Measurements from ENCODE around the gene MAP3K9.

Gene MAP3K9

DNA sequence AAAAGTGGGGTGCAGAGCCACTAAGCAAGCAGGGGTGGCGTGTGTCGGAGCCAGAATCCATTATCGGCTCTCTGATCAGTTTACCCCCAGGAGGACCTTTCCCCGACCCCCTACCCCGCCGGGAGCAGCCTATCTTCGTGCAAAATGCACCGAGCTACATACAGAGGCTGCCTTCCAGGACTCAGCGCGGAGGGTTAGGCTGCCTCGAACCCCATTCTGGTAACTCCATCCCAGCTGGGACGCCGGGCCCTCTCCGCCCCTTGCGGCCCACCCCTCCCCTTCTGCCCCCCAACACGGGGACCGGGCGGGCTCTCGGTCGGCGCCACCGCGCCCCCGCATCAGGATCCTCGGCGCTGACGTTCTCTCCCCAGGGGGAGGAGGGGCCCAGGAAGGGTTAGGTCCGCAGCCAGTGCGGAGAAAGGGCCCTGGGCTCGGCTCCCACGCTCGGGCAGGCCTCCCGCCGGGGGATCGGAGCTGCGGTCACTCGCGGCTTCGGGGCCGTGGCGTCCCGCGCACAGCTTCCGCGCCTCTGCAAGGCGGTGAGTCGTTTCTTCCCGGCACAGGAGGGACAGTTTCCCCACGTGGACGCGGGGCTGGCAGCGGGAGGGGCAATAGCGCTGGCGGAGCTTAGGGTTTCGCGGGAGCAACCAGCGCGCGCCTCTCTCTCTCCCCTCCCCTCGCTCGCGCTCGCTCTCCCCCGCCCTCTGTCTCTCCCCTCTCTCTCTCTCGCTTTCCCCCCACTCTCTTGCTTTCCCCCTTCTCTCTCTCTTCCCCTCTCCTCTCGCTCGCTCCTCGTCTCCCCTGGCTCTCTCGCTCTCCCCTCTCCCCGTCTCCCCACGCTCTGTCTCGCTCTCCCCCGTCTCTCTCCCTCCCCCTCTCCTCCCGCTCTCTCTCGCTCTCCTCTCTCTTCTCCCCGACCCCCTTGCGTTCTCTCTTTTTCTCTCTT lies 12.5 kb upstream of the MAP3K9 start:
- no peak for DNase-seq (ENCODE audit: low spot score)

- no peak for DNase-seq (ENCODE audit: low spot score)
These were observed 7.2 kb upstream of the MAP3K9 start for GRCh38 chr14:70816525-70816924.

DNA sequence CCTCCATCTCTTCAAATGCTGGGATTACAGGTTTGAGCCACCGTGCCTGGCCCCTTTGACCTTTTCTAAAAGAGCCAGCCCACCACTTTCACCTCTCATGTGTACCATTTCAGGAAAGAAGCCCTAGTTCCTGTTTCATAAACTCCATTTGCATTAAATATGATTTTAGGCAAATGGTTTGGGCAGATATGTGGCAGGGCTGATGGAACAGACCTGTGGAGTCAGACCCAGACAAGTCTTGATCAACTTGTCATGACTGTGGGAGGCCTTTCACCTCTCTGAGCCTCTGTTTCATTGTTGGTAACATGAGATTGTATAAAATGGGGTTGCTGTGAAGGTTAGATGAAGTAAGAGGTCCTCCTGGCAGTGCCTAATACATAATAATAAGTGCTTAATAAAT lies 5.2 kb upstream of the MAP3K9 start:
- DNase-seq (ENCODE audit: low spot score): no peak

- no peak for DNase-seq (ENCODE audit: low spot score)
These were observed 3.0 kb upstream of the MAP3K9 start for GRCh38 chr14:70812124-70812818.

- DNase-seq (ENCODE audit: low spot score): no peak
These were observed 2.3 kb upstream of the MAP3K9 start for GRCh38 chr14:70811578-70811977.

GRCh38 chr14:70811050-70811449 lies 1.7 kb upstream of the MAP3K9 start:
- no peak for DNase-seq (ENCODE audit: low spot score)

DNA sequence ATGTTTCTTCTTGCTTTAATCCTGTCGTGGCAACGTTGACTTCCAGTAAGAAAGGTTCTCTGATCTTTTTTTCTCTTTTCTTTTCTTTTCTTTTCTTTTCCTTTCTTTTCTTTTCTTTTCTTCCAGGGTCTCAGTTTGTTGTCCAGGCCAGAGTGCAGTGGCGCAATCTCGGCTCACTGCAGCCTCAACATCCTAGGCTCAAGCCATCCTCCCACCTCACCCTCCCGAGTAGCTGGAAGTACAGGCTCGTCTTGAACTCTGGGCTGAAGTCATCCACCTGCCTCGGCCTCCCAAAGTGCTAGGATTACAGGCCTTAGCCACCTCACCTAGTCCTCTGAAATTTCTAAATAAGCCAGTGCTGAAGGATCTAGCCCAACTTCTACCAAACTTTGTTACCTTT lies 1.3 kb upstream of the MAP3K9 start:
- DNase-seq (ENCODE audit: low spot score): no peak

DNA sequence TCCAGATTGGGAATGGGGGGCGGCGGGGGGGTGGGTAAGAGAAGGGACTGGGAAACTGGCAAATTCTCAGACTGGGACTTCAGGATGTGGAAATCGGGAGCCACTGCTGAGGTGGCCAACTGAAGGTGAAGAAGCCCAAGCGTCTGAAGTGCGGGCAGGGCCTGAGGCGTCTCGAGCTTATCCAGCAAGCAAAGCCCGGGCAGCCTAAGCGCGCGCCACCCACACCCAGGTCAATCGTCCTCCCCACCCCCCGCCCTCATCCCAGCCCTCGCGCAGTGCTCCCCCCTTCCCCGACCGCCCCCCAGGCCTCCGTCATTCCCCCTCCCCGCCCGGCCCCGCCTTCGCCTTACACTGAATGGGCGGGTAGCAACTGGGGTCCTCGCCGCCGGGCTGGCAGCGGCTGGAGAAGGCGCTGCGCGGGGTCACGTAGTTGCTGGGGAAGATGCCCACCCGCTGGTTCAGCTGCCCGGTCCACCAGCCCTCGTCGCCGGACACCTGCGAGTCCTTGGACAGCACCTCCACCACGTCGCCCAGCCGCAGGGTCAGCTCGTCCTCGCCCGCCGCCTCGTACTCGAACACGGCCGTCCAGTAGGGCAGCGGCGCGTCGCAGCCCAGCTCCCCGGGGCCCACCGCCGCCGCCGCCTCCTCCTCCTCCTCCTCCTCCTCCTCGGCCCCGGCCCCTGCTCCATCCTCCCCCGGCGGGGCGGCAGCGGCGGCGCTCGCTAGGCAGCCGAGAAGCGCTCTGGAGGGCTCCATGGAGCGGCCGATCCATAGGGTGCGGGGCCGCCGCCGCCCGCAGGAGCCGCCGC lies 693 bp downstream of the MAP3K9 start:
- DNase-seq (ENCODE audit: low spot score): no peak

GRCh38 chr14:70807898-70808415 lies 1.4 kb downstream of the MAP3K9 start:
- no peak for DNase-seq (ENCODE audit: low spot score)

- DNase-seq (ENCODE audit: low spot score): no peak
These were observed 4.7 kb downstream of the MAP3K9 start for GRCh38 chr14:70804556-70805162.

DNA sequence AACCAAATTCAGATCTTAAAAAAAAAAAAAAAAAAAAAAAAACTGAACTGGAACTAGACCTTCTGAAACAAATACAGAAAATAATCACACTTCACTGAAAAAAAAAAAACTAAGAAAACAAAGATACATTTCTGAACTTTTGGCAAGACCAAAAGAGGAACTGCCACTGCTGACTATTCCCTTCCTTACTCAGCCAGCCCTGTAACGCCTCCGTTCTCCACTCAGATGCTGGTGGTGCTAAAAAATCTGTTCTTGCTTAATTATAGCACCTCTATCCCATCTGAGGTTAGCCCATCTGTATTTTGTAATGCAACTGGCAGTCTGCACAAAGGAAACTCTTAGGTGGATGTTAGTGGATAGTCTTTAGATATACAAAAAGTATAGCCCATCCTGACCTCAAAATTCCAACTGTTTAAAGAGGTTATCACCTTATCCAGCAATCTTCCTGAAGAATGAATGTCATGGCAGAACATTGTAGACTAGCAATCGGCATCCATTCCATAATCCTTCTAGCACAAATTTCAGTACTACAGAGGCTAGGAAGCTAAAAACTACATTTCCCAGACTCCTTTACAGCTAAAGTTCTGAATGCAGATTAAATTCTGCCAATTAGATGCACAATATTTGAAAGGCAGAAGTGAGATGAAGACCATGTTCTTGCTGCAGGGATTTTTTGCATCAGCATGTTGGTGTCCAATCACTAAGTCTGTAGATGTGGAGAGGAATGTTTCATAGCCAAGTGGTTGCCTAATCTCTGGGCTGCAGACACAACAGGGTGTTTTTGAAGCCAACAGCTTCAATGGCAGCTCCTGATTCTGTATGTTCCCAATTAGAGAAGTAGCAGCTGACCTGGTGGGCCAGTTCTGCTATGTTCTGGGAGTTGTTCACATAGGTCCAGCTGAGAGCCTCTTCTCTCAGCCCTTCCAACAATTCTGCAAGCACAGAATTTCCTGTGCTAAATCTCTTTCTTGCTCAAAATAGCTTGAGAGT lies 5.7 kb downstream of the MAP3K9 start:
- no peak for DNase-seq (ENCODE audit: low spot score)

GRCh38 chr14:70802379-70802778 lies 6.9 kb downstream of the MAP3K9 start:
- no peak for DNase-seq (ENCODE audit: low spot score)

- DNase-seq (ENCODE audit: low spot score): no peak
These were observed 7.5 kb downstream of the MAP3K9 start for GRCh38 chr14:70801836-70802235.

GRCh38 chr14:70796551-70796950 lies 12.8 kb downstream of the MAP3K9 start:
- DNase-seq (ENCODE audit: low spot score): no peak

- no peak for DNase-seq (ENCODE audit: low spot score)
These were observed 15.0 kb downstream of the MAP3K9 start for GRCh38 chr14:70794294-70794693.

DNA sequence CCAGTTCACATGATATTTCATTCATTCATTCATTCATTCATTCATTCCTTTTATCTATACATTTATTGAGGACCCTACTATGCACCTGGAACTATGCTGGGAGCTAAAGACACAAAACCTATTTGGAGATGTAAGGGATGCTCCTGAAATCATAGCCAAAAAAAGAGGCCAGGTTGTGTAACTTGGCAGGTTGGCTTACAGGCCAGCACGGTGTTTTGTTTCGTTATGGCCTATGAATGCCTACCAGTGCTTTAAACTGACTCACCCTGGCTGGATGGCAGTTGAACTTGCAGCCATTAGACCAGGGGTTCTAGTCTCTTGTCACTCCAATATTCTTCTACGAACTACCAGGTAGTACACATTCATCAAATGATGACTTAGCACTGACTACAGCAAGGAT lies 15.7 kb downstream of the MAP3K9 start:
- no peak for DNase-seq (ENCODE audit: low spot score)

DNA sequence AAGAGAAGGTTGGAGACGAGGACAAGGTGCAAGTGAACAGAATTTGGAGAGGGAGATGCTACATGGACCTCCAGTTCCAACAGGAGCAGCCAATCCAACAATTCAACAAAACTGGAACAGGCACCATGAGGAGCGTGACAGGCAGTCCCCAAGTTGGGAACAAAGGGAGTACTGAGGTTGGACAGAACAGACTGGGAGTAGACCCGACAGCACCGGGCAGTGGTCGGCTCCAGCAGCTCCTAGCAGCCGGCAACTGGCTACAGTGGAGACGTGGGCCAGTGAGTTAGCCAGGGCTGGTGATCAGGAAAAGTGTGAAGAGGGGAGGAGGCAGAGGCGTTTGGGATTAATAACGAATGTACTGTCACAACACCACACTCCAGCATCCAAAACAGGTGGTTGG lies 16.4 kb downstream of the MAP3K9 start:
- DNase-seq (ENCODE audit: low spot score): no peak

- DNase-seq (ENCODE audit: low spot score): no peak
These were observed 17.3 kb downstream of the MAP3K9 start for GRCh38 chr14:70791971-70792370.

DNA sequence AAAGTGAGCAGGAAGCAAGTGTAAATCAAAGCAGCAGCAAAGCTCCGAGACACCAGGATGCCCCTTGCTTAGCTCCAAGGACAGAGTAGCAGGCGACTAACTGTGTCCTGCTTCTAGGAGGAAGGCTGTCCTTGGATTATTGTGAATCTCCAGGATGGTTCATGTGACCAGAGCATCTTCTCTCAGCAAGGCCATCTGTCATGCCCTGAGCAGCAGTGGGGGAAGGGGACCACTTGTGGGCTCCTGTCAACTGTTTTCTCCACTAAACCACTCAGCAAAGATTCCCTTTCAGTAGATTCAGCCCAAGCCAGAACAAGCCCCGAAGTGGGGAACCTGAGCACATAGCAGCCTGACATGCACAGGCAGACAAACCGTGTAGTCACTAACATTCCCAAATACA lies 19.4 kb downstream of the MAP3K9 start:
- no peak for DNase-seq (ENCODE audit: low spot score)

- no peak for DNase-seq (ENCODE audit: low spot score)
These were observed 20.0 kb downstream of the MAP3K9 start for GRCh38 chr14:70789361-70789760.

- no peak for DNase-seq (ENCODE audit: low spot score)
These were observed 20.4 kb downstream of the MAP3K9 start for GRCh38 chr14:70788898-70789297.

Data from hematopoietic multipotent progenitor cell treated with erythropoietin and hydrocortisone succinate and interleukin-3 and kit ligand, for 17 days (in vitro differentiated cells).